HepG2 (cell line): ENCODE data around the gene C20orf144. TPM values are rescaled to one million over a fixed set of nuclear protein-coding genes. Genes with fewer than 3 reads are reported as not detected.

Experiments used
- PAXIP1 ChIP-seq: sonication (generic); formaldehyde crosslinking; conservative IDR thresholded peaks from 2 replicates; pipeline ENCODE4 v1.4.0; 2020; ENCODE audit warnings: mild to moderate bottlenecking, missing genetic modification reagents, moderate library complexity
- polyA plus RNA-seq, 8 experiments: library from polyadenylated mRNA; depleted of rRNA in 3 of 8; stranded (reverse) in 7 of 8; unstranded in 1 of 8; fragments of >200 nt; fragmentation: Illumina TruSeq in 4 of 8; extraction: Trizol in 4 of 8; gene quantifications; 2 replicates each; pipeline versions ENCODE4 v1.2.1 to v1.2.3, GENCODE V29; 2011 to 2016; ENCODE audit warnings: low read depth in 4 of 8, missing spikeins in 1 of 8, mixed read lengths in 1 of 8; ENCODE audit not compliant: insufficient read depth in 1 of 8
- total RNA-seq, 5 experiments: library from RNA; depleted of rRNA; stranded (reverse); fragments of >200 nt; fragmentation: Illumina TruSeq; extraction: Trizol; gene quantifications; 2 replicates each; pipeline ENCODE4 v1.2.3, GENCODE V29; 2016; ENCODE audit warnings: low read depth in 1 of 5
- TF ChIP-seq, protein P1 (sequence below): sonication (generic); formaldehyde crosslinking; IDR thresholded peaks from 2 replicates; pipeline ENCODE4 v1.4.0; 2020; ENCODE audit warnings: missing genetic modification reagents
- TF ChIP-seq, protein P2 (sequence below): sonication (generic); formaldehyde crosslinking; IDR thresholded peaks from 2 replicates; pipeline ENCODE4 v1.4.0; 2020; ENCODE audit warnings: mild to moderate bottlenecking, missing genetic modification reagents

C20orf144 gene
- total and polyA plus RNA-seq, 2 of the 13 experiments (the other 11 are each of a cell fraction or from before 2014, with no cell fraction given): 0.09 to 0.16 TPM

DNA sequence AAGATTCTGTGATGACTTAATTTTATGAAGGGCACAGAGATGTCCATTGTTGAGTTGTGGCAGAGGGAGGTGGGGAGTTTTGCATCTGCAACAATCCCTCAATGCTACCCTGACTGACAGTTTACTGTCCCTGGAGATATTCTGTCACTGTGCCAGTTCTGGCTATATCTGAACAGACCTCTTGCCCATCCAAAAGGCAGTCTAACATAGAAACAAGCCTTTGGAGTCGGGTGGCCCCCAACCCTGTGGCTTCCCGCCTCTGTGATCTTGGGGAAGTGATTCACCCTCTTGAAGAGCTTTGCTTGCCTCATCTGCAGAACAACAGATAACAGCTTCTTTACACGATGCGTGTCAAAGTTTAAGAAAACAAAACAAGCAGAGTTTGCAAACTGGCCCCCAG, 27.8 kb downstream of the C20orf144 start (continued):
- TF ChIP-seq, protein P1, sequence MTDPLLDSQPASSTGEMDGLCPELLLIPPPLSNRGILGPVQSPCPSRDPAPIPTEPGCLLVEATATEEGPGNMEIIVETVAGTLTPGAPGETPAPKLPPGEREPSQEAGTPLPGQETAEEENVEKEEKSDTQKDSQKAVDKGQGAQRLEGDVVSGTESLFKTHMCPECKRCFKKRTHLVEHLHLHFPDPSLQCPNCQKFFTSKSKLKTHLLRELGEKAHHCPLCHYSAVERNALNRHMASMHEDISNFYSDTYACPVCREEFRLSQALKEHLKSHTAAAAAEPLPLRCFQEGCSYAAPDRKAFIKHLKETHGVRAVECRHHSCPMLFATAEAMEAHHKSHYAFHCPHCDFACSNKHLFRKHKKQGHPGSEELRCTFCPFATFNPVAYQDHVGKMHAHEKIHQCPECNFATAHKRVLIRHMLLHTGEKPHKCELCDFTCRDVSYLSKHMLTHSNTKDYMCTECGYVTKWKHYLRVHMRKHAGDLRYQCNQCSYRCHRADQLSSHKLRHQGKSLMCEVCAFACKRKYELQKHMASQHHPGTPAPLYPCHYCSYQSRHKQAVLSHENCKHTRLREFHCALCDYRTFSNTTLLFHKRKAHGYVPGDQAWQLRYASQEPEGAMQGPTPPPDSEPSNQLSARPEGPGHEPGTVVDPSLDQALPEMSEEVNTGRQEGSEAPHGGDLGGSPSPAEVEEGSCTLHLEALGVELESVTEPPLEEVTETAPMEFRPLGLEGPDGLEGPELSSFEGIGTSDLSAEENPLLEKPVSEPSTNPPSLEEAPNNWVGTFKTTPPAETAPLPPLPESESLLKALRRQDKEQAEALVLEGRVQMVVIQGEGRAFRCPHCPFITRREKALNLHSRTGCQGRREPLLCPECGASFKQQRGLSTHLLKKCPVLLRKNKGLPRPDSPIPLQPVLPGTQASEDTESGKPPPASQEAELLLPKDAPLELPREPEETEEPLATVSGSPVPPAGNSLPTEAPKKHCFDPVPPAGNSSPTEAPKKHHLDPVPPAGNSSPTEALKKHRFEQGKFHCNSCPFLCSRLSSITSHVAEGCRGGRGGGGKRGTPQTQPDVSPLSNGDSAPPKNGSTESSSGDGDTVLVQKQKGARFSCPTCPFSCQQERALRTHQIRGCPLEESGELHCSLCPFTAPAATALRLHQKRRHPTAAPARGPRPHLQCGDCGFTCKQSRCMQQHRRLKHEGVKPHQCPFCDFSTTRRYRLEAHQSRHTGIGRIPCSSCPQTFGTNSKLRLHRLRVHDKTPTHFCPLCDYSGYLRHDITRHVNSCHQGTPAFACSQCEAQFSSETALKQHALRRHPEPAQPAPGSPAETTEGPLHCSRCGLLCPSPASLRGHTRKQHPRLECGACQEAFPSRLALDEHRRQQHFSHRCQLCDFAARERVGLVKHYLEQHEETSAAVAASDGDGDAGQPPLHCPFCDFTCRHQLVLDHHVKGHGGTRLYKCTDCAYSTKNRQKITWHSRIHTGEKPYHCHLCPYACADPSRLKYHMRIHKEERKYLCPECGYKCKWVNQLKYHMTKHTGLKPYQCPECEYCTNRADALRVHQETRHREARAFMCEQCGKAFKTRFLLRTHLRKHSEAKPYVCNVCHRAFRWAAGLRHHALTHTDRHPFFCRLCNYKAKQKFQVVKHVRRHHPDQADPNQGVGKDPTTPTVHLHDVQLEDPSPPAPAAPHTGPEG (CRISPR knock-in tag): no peak
- TF ChIP-seq, protein P2, sequence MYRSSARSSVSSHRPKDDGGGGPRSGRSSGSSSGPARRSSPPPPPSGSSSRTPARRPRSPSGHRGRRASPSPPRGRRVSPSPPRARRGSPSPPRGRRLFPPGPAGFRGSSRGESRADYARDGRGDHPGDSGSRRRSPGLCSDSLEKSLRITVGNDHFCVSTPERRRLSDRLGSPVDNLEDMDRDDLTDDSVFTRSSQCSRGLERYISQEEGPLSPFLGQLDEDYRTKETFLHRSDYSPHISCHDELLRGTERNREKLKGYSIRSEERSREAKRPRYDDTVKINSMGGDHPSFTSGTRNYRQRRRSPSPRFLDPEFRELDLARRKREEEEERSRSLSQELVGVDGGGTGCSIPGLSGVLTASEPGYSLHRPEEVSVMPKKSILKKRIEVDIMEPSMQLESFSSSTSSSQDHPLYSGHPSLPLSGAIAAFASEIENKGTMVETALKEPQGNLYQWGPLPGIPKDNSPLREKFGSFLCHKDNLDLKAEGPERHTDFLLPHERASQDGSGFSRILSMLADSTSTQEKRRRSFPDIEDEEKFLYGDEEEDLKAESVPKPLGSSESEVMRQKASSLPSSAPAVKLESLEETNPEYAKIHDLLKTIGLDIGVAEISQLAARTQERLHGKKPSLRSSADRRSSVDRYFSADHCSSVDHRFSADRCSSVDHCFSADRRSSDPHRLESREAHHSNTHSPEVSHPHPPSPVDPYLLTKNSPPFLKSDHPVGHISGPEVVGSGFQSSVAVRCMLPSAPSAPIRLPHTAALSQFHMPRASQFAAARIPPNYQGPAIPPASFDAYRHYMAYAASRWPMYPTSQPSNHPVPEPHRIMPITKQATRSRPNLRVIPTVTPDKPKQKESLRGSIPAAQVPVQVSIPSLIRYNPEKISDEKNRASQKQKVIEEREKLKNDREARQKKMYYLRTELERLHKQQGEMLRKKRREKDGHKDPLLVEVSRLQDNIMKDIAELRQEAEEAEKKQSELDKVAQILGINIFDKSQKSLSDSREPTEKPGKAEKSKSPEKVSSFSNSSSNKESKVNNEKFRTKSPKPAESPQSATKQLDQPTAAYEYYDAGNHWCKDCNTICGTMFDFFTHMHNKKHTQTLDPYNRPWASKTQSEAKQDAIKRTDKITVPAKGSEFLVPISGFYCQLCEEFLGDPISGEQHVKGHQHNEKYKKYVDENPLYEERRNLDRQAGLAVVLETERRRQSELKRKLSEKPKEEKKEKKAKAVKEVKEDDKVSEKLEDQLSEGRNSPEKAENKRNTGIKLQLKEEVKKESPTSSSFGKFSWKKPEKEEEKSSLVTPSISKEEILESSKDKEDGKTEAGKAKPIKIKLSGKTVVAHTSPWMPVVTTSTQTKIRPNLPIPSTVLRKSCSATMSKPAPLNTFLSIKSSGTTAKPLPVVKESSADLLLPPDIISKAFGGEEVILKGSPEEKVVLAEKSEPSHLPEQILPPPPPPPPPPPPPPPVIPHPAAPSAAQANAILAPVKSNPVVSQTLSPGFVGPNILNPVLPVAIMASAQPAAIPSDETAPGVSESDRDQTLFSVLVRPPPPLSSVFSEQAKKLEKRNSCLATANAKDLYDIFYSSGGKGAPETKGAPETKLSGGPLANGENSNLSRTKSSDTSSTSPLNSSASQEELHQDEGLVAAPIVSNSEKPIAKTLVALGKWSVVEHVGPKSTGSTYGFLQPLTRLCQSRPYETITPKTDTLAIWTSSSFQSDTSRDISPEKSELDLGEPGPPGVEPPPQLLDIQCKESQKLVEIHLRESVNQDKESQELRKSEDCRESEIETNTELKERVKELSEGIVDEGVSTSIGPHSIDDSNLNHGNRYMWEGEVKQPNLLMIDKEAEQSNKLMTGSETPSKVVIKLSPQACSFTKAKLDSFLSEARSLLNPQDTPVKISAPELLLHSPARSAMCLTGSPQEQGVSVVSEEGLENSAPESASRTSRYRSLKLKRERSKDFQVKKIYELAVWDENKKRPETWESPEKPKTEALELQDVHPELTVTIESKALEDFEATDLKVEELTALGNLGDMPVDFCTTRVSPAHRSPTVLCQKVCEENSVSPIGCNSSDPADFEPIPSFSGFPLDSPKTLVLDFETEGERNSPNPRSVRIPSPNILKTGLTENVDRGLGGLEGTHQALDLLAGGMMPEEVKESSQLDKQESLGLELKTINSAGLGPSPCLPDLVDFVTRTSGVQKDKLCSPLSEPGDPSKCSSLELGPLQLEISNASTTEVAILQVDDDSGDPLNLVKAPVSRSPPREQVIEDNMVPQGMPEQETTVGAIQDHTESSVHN (CRISPR knock-in tag): no peak
- TF ChIP-seq PAXIP1 (CRISPR knock-in tag): peak; percentile 41
